ENCODE data around the gene CHFR. TPM values are rescaled to one million over a fixed set of nuclear protein-coding genes. Genes with fewer than 3 reads are reported as not detected.

CHFR gene
- polyA plus RNA-seq, 1 experiment, result 41.6 TPM

- Histone ChIP-seq H3K36me3 (ENCODE audit: control insufficient read depth, insufficient read depth, low read length) (no peaks in the 10 kb centered on the region; the same call in 1 of the 2 replicates), H3K4me3 (ENCODE audit: low read depth, low read length) (no peak overlapping the region), H3K27me3 (ENCODE audit: control insufficient read depth, insufficient read depth, low read length) (no peaks in the 10 kb centered on the region)
- POLR2A ChIA-PET, result no interaction called here
- CTCF ChIA-PET, result interaction anchor here (0.6 kb wide), 2 partner anchors 104 to 128 kb away, joined by 3 to 5 read pairs; no protein-coding TSS in a partner anchor
- TF ChIP-seq, protein P1, sequence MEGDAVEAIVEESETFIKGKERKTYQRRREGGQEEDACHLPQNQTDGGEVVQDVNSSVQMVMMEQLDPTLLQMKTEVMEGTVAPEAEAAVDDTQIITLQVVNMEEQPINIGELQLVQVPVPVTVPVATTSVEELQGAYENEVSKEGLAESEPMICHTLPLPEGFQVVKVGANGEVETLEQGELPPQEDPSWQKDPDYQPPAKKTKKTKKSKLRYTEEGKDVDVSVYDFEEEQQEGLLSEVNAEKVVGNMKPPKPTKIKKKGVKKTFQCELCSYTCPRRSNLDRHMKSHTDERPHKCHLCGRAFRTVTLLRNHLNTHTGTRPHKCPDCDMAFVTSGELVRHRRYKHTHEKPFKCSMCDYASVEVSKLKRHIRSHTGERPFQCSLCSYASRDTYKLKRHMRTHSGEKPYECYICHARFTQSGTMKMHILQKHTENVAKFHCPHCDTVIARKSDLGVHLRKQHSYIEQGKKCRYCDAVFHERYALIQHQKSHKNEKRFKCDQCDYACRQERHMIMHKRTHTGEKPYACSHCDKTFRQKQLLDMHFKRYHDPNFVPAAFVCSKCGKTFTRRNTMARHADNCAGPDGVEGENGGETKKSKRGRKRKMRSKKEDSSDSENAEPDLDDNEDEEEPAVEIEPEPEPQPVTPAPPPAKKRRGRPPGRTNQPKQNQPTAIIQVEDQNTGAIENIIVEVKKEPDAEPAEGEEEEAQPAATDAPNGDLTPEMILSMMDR (IDR thresholded peaks at IDR 0.05; ENCODE audit: insufficient read depth, low read depth, low read length), result no peak
- DNase-seq (ENCODE audit: low read depth), result no peak
Observed at GRCh38 chr12:132925597-132926414, 38.4 kb upstream of the CHFR start.

- CTCF ChIA-PET, result no interaction called here
Observed at GRCh38 chr12:132924356-132924755, 37.0 kb upstream of the CHFR start.

DNA sequence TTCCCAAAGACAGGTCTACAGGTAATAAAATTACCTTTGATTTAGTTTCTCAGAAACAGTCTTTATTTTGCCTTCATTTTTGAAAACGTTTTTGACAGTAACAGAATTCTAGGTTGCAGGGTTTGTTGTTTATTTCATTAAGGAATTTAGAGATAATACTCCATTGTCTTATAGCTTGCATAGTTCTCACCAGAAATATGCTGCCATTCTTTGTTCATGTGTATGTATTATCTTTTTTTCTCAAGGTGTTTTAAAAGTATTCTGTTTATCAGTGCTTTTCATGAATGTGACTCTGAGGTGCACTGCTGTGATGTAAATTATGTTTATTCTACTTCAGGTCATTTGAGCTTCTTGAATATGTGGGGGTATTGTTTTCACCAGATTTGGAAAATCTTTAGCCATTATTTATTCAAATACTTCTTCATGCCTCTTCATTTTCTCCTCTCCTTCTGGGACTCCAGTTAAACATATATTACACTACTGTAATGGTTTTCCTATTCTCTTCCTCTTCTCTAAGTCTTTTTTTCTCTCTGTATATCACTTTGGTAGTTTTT is 36.0 kb upstream of the CHFR start:
- ChIA-PET POLR2A (no interaction called here), CTCF (no interaction called here)
- Histone ChIP-seq H3K4me3 (ENCODE audit: low read depth, low read length) (no peak overlapping the region), H3K36me3 (ENCODE audit: control insufficient read depth, insufficient read depth, low read length) (no peaks in the 10 kb centered on the region), H3K27me3 (ENCODE audit: control insufficient read depth, insufficient read depth, low read length) (no peaks in the 10 kb centered on the region)
- TF ChIP-seq, protein P1 (IDR thresholded peaks at IDR 0.05; ENCODE audit: insufficient read depth, low read depth, low read length), result no peak
- no peak for DNase-seq (ENCODE audit: low read depth)

More at GRCh38 chr12:132924356-132924755, 37.0 kb upstream of the CHFR start:
- DNase-seq (ENCODE audit: low read depth), result no peak
- TF ChIP-seq, protein P1 (IDR thresholded peaks at IDR 0.05; ENCODE audit: insufficient read depth, low read depth, low read length), result no peak
- POLR2A ChIA-PET, result no interaction called here
- H3K27me3 ChIP-seq (ENCODE audit: control insufficient read depth, insufficient read depth, low read length), result no peaks in the 10 kb centered on the region
- H3K4me3 ChIP-seq (ENCODE audit: low read depth, low read length), result no peak overlapping the region
- H3K36me3 ChIP-seq (ENCODE audit: control insufficient read depth, insufficient read depth, low read length), result no peaks in the 10 kb centered on the region

GRCh38 chr12:132922676-132923075 is 35.3 kb upstream of the CHFR start:
- no peaks in the 10 kb centered on the region for H3K27me3 ChIP-seq (ENCODE audit: control insufficient read depth, insufficient read depth, low read length)
- no peak for DNase-seq (ENCODE audit: low read depth)
- no peaks in the 10 kb centered on the region for H3K36me3 ChIP-seq (ENCODE audit: control insufficient read depth, insufficient read depth, low read length)
- CTCF ChIA-PET, result no interaction called here
- POLR2A ChIA-PET, result no interaction called here
- no peak overlapping the region for H3K4me3 ChIP-seq (ENCODE audit: low read depth, low read length)
- TF ChIP-seq, protein P1 (IDR thresholded peaks at IDR 0.05; ENCODE audit: insufficient read depth, low read depth, low read length), result no peak

- TF ChIP-seq, protein P1 (IDR thresholded peaks at IDR 0.05; ENCODE audit: insufficient read depth, low read depth, low read length), result 0 out of 2 replicates have a peak, but pooled peaks have one; percentile 9
- Histone ChIP-seq H3K36me3 (ENCODE audit: control insufficient read depth, insufficient read depth, low read length) (no peaks in the 10 kb centered on the region), H3K4me3 (ENCODE audit: low read depth, low read length) (no peak overlapping the region), H3K27me3 (ENCODE audit: control insufficient read depth, insufficient read depth, low read length) (no peaks in the 10 kb centered on the region)
- ChIA-PET CTCF (no interaction called here), POLR2A (no interaction called here)
- DNase-seq (ENCODE audit: low read depth), result no peak
Observed at GRCh38 chr12:132921685-132922084, 34.3 kb upstream of the CHFR start.

Data from BJ (cell line).